Cardiac fibroblast (primary cell): ENCODE results near the gene ROBO1.

Source experiments
- DNase-seq, 2 donors: peaks; one replicate each; pipeline versions ENCODE4 v3.0.0 to v3.0.0-alpha.2; 2010; ENCODE audit warnings: low read depth in 2 of 2
- H3K4me3 ChIP-seq, 2 donors: replicated peaks in 1 of 2; 1 replicate in 1 of 2; 2 replicates in 1 of 2; pipeline ENCODE4 v1.5.1; 2011; ENCODE audit warnings: low read depth in 2 of 2, low read length in 2 of 2, mild to moderate bottlenecking in 2 of 2, moderate library complexity in 1 of 2
- CTCF ChIP-seq: IDR thresholded peaks from one replicate; pipeline ENCODE4 v1.5.1; 2011; ENCODE audit warnings: low read depth, mild to moderate bottlenecking, low read length, inconsistent platforms

ROBO1 gene

GRCh38 chr3:78605178-78605577, 1162.6 kb downstream of the ROBO1 start:
- no peak for DNase-seq
- no peak for TF ChIP-seq CTCF
- H3K4me3 ChIP-seq = no peak overlapping the region

GRCh38 chr3:78604341-78604740, 1163.5 kb downstream of the ROBO1 start:
- no peak overlapping the region for H3K4me3 ChIP-seq
- no peak for TF ChIP-seq CTCF
- peak; percentile 68 to 85 for DNase-seq

GRCh38 chr3:78601249-78601648, 1166.5 kb downstream of the ROBO1 start:
- TF ChIP-seq CTCF = no peak
- no peak for DNase-seq
- no peak overlapping the region for H3K4me3 ChIP-seq

- no peak for TF ChIP-seq CTCF
- H3K4me3 ChIP-seq = no peak overlapping the region
- DNase-seq = no peak
These were observed 1178.0 kb downstream of the ROBO1 start for GRCh38 chr3:78589778-78590177.

GRCh38 chr3:78588906-78589621, 1178.7 kb downstream of the ROBO1 start:
- TF ChIP-seq CTCF = no peak
- DNase-seq = no peak
- H3K4me3 ChIP-seq = no peak overlapping the region

GRCh38 chr3:78580681-78581080, 1187.1 kb downstream of the ROBO1 start:
- H3K4me3 ChIP-seq = no peak overlapping the region
- DNase-seq = no peak
- TF ChIP-seq CTCF = no peak

GRCh38 chr3:78571486-78571885, 1196.3 kb downstream of the ROBO1 start:
- TF ChIP-seq CTCF = no peak
- DNase-seq = no peak
- H3K4me3 ChIP-seq = no peak overlapping the region
